A673 (cell line): ENCODE results near the gene CDHR2. TPM values are rescaled to one million over a fixed set of nuclear protein-coding genes. Genes with fewer than 3 reads are reported as not detected.

Experiments
- BruUV-seq: library from RNA; stranded (reverse); fragments of 400-500 nt; replicated peaks from 2 replicates; lab custom pipeline; 2021; lab: Mats Ljungman, UMichigan
- CTCF ChIA-PET: fragments of 300-600 bp; sonication (Branson Sonifier 250); formaldehyde crosslinking; loops from one replicate; lab custom pipeline; 2022; ENCODE audit warnings: antibody characterized with exemption; lab: Charles Lee
- POLR2A ChIA-PET: fragments of 300-600 bp; sonication (Branson Sonifier 250); formaldehyde crosslinking; loops from one replicate; lab custom pipeline; 2022; ENCODE audit warnings: antibody characterized with exemption; ENCODE audit not compliant: low non-redundant PET; lab: Charles Lee
- DNase-seq: peaks from one replicate; pipeline ENCODE4 v3.0.0-alpha.2; 2015; ENCODE audit warnings: low spot score
- H3K27ac ChIP-seq: fragments of 200-600 bp; sonication (generic); 2 replicates; pipeline ENCODE4 v1.5.1; 2016; ENCODE audit warnings: mixed run types, low read depth, mild to moderate bottlenecking, mixed read lengths, antibody characterized with exemption, low read length; ENCODE audit not compliant: poor library complexity, severe bottlenecking
- H3K27me3 ChIP-seq: fragments of 200-600 bp; sonication (generic); replicated peaks from 2 replicates; pipeline ENCODE4 v1.6.1; 2017; ENCODE audit warnings: mixed run types, low read depth, mild to moderate bottlenecking, mixed read lengths, antibody characterized with exemption, low read length; ENCODE audit not compliant: insufficient read depth, poor library complexity
- H3K36me3 ChIP-seq: fragments of 200-600 bp; sonication (generic); 2 replicates; pipeline ENCODE4 v1.6.1; 2016; ENCODE audit warnings: mixed run types, mild to moderate bottlenecking, mixed read lengths, antibody characterized with exemption, low read length; ENCODE audit not compliant: insufficient read depth, poor library complexity, severe bottlenecking
- H3K4me1 ChIP-seq: fragments of 200-600 bp; sonication (generic); 2 replicates; pipeline ENCODE4 v1.6.1; 2017; ENCODE audit warnings: mixed run types, mild to moderate bottlenecking, mixed read lengths, antibody characterized with exemption, low read length; ENCODE audit not compliant: insufficient read depth, poor library complexity, severe bottlenecking
- H3K4me3 ChIP-seq: fragments of 200-600 bp; sonication (generic); 2 replicates; pipeline ENCODE4 v1.5.1; 2016; ENCODE audit warnings: low read depth, mixed run types, mild to moderate bottlenecking, mixed read lengths, low read length; ENCODE audit not compliant: poor library complexity, severe bottlenecking
- H3K9me3 ChIP-seq: fragments of 200-600 bp; sonication (generic); 2 replicates; pipeline ENCODE4 v1.6.1; 2016; ENCODE audit warnings: mixed run types, low read depth, mild to moderate bottlenecking, mixed read lengths, antibody characterized with exemption, low read length; ENCODE audit not compliant: poor library complexity, severe bottlenecking
- EZH2 ChIP-seq: fragments of 200-600 bp; sonication (generic); IDR thresholded peaks from 2 replicates; pipeline ENCODE4 v1.6.1; 2017; ENCODE audit warnings: borderline replicate concordance, low read depth, mild to moderate bottlenecking, mixed read lengths, antibody characterized with exemption, low read length; ENCODE audit not compliant: poor library complexity, severe bottlenecking
- intact Hi-C: fragments of 100-400 bp; cut with micrococcal nuclease; formaldehyde crosslinking; loops from one replicate; pipeline ENCODE4 v1.10.0; 2022; ENCODE audit not compliant: unreplicated experiment
- total RNA-seq: library from RNA; stranded (reverse); gene quantifications from 2 replicates; pipeline ENCODE4 v1.2.3, GENCODE V29; 2021
- TF ChIP-seq, protein P1 (sequence below): fragments of 300-800, 200-600 bp; sonication (generic); conservative IDR thresholded peaks from 2 replicates; pipeline ENCODE4 v1.5.1; 2017; ENCODE audit warnings: low read depth, mild to moderate bottlenecking, antibody characterized with exemption, low read length, moderate library complexity, mixed read lengths

The CDHR2 gene
- total RNA-seq, 1 experiment from 2014 or later = not detected

GRCh38 chr5:176513788-176514187, 35.4 kb upstream of the CDHR2 start:
- TF ChIP-seq, protein P1, sequence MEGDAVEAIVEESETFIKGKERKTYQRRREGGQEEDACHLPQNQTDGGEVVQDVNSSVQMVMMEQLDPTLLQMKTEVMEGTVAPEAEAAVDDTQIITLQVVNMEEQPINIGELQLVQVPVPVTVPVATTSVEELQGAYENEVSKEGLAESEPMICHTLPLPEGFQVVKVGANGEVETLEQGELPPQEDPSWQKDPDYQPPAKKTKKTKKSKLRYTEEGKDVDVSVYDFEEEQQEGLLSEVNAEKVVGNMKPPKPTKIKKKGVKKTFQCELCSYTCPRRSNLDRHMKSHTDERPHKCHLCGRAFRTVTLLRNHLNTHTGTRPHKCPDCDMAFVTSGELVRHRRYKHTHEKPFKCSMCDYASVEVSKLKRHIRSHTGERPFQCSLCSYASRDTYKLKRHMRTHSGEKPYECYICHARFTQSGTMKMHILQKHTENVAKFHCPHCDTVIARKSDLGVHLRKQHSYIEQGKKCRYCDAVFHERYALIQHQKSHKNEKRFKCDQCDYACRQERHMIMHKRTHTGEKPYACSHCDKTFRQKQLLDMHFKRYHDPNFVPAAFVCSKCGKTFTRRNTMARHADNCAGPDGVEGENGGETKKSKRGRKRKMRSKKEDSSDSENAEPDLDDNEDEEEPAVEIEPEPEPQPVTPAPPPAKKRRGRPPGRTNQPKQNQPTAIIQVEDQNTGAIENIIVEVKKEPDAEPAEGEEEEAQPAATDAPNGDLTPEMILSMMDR = no peak
- no peak for TF ChIP-seq EZH2
- Histone ChIP-seq H3K36me3 (peaks cover 3% of the 10 kb centered on the region), H3K4me1 (no peaks in the 10 kb centered on the region), H3K27me3 (no peaks in the 10 kb centered on the region), H3K9me3 (no peaks in the 10 kb centered on the region), H3K4me3 (no peak overlapping the region), H3K27ac (no peak overlapping the region)
- no peak for DNase-seq
- CTCF ChIA-PET = no interaction called here
- intact Hi-C loops = no loop called here
- no TSS peak for BruUV-seq
- POLR2A ChIA-PET = no interaction called here

DNA sequence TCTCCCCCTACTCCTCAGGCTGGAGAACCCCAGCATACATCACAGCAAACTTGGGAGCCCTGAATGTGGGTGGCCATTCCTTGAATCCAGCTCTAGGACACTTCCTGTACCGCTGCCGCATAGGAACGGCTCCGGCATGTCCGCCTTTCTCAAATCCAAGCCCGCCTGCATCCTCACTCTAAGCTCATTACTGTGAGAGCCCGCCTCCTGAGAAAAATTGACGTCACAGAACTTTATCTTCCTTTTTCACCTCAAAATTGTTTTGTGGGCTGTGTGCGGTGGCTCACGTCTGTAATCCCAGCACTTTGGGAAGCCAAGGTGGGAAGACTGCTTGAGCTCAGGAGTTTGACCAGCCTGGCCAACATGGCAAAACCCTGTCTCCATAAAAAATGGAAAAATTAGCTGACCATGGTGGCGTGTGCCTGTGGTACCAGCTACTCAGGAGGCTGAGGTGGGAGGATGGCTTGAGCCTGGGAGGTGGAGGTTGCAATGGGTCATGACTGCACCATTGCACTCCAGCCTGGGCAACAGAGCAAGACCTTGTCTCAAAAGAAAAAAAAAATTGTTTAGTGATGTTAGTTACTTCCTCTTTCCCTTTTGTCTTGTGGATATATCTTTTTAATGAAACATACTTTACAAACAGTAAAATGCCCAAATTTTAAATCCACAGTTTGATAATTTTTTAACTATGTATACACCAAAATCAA, 34.7 kb upstream of the CDHR2 start:
- intact Hi-C loops = no loop called here
- Histone ChIP-seq H3K27ac (no peak overlapping the region), H3K4me3 (no peak overlapping the region), H3K4me1 (no peaks in the 10 kb centered on the region), H3K27me3 (no peaks in the 10 kb centered on the region), H3K36me3 (peaks cover 3% of the 10 kb centered on the region), H3K9me3 (no peaks in the 10 kb centered on the region)
- BruUV-seq = no TSS peak
- ChIA-PET CTCF (no interaction called here), POLR2A (no interaction called here)
- no peak for TF ChIP-seq EZH2
- TF ChIP-seq, protein P1 = no peak
- DNase-seq = no peak

GRCh38 chr5:176515396-176515795, 33.7 kb upstream of the CDHR2 start:
- Histone ChIP-seq H3K36me3 (no peaks in the 10 kb centered on the region), H3K27ac (no peak overlapping the region), H3K4me3 (no peak overlapping the region), H3K9me3 (no peaks in the 10 kb centered on the region), H3K4me1 (no peaks in the 10 kb centered on the region), H3K27me3 (no peaks in the 10 kb centered on the region)
- intact Hi-C loops = no loop called here
- POLR2A ChIA-PET = no interaction called here
- TF ChIP-seq, protein P1 = no peak
- no peak for TF ChIP-seq EZH2
- BruUV-seq = no TSS peak
- no peak for DNase-seq
- CTCF ChIA-PET = no interaction called here
